Duodenal mucosa (tissue), 2 donors: ENCODE results near the gene LTBP2.
"Not testable (repeated sequence)": the region's sequence is repeated elsewhere in the genome, so short reads cannot be mapped to it uniquely, and the experiment has no call there.

Experiments
- H3K27ac ChIP-seq: one replicate; pipeline ENCODE4 v1.7.0; 2013; ENCODE audit warnings: low read depth, low read length
- H3K27me3 ChIP-seq, 2 donors: one replicate each; pipeline ENCODE4 v1.7.0; 2013; ENCODE audit warnings: low read length in 2 of 2, control low read depth in 1 of 2; ENCODE audit not compliant: insufficient read depth in 2 of 2, control insufficient read depth in 1 of 2
- H3K36me3 ChIP-seq, 2 donors: one replicate each; pipeline ENCODE4 v1.7.0; 2013; ENCODE audit warnings: low read length in 2 of 2, control low read depth in 1 of 2; ENCODE audit not compliant: insufficient read depth in 2 of 2, control insufficient read depth in 1 of 2
- H3K4me1 ChIP-seq, 2 donors: one replicate each; pipeline ENCODE4 v1.7.0; 2013; ENCODE audit warnings: low read length in 2 of 2, control low read depth in 1 of 2; ENCODE audit not compliant: insufficient read depth in 2 of 2, control insufficient read depth in 1 of 2
- H3K4me3 ChIP-seq, 2 donors: one replicate each; pipeline ENCODE4 v1.7.0; 2013; ENCODE audit warnings: low read length in 2 of 2, low read depth in 1 of 2
- H3K9ac ChIP-seq, 2 donors: one replicate each; pipeline ENCODE4 v1.7.0; 2013; ENCODE audit warnings: low read length in 2 of 2, low read depth in 1 of 2
- H3K9me3 ChIP-seq, 2 donors: one replicate each; pipeline ENCODE4 v1.7.0; 2013; ENCODE audit warnings: low read length in 2 of 2, control low read depth in 1 of 2; ENCODE audit not compliant: control insufficient read depth in 1 of 2

LTBP2 gene

DNA sequence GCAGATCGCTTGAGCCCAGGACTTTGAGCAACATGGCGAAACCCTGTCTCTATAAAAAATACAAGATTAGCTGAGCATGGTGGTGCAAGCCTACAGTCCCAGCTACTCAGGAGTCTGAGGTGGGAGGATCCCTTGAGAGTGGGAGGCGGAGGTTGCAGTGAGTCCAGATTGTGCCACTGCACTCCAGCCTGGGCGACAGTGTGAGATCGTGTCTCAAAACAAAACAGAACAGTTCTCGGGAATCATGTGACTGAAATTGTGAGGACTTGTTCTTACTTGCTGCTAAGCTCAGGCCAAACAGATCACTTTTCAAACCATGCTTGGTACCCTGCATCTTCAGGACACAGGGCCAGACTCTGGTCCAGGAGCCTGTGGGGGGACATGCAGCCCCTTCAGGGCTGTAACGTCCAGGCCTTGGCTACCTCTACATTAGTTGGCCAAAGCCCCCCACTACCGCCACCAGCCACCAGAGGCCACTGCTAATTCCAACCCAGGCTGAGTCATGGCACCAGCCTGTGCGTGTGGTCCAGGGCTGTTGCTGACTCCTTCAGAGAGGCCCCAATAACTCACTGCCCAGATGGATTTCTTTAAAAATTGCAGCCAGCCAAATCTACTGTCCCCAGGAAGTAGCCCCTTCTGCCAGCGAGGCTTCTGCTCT lies 152.6 kb downstream of the LTBP2 start:
- no peak overlapping the region for H3K4me3 ChIP-seq
- no peaks in the 10 kb centered on the region for H3K9me3 ChIP-seq
- no peaks in the 10 kb centered on the region for H3K4me1 ChIP-seq
- H3K36me3 ChIP-seq, result no peaks in the 10 kb centered on the region
- no peaks in the 10 kb centered on the region for H3K27me3 ChIP-seq
- no peak overlapping the region for H3K9ac ChIP-seq
- no peak overlapping the region for H3K27ac ChIP-seq

DNA sequence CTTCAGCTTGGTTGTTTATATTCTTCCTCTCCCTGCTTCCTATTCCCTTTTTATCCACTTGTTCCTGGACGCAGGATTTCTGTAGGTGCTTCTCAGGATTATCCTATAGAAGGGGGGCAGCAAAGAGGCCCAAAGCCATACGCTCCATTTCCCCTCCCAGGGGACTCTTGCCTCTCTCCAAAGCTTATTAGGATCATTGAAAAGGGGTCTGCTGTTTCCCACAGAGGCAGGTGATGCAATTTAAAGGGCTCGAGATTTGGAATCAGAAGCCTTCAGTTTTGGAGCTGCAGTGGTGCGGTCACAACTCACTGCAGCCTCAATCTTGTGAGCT lies 154.5 kb downstream of the LTBP2 start:
- Histone ChIP-seq H3K4me1 (no peaks in the 10 kb centered on the region), H3K9me3 (no peaks in the 10 kb centered on the region), H3K9ac (no peak overlapping the region), H3K36me3 (no peaks in the 10 kb centered on the region), H3K27me3 (no peaks in the 10 kb centered on the region), H3K27ac (no peak overlapping the region), H3K4me3 (no peak overlapping the region)

DNA sequence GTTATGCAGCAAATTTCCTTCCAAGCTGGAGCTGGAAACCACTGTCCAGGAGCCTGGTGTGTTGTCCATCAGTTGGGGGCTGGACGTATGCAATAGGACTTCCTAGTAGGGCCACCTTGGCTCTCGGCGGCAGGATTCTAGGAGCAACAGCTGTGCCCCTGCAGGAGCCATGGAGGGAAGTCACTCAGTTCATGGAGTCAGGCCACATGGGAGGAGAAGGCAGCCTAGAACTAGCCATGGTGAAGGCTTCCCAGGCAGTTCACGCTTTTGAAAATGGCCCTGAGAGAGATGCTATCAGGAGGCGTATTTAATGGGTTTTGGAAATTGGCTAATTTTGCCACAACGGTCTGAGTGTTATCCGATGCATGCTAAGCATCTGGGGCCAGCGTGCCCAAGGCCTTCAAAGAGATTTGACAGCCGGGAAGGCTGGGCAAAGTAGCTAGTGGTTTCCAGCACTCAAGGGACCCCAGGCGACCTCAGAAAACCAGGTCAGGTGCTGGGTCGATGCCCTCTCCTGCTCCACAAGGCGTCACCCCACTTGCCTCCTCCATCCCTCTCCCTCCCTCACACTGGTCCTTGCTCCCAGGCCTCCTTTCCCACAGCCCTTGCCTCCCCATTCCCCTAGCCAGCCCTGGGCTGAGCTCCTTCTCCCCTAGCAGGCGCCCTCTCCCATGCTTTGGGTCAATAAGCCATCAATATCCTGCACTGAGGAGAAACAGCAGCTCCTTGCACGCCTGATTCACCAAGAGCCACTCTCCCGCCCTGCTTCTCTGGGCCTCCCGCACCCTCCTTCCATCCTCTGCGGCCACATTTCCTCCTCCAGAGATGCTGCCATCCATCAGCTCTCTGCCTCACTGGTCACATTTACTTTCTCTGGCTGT lies 155.1 kb downstream of the LTBP2 start:
- Histone ChIP-seq H3K27me3 (no peaks in the 10 kb centered on the region), H3K9me3 (no peaks in the 10 kb centered on the region), H3K9ac (no peak overlapping the region), H3K4me1 (no peaks in the 10 kb centered on the region), H3K27ac (no peak overlapping the region), H3K36me3 (no peaks in the 10 kb centered on the region), H3K4me3 (no peak overlapping the region)

DNA sequence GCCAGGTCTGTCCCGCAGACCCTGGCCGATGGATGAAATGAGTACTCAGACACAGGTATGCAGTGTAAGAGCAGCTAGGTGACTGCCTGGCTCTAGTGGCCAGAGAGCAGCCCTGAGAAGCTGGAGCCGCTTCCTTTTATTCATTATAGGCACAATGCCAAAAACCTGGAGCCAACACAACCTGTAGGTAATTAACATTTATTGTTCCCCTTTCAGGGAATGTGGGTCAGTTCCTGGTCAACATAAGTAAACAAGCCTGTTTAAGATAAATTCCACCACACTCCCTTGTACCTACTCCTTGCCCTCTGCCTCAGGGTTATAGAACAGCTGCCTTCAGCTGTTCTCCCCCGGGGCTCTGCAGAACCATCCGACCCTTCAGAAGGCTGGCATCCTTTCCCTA lies 157.6 kb downstream of the LTBP2 start:
- not testable (repeated sequence) for H3K4me3 ChIP-seq

More for the DNA sequence above, 157.6 kb downstream of the LTBP2 start:
- not testable (repeated sequence) for H3K9ac ChIP-seq, H3K27ac ChIP-seq, H3K27me3 ChIP-seq, H3K9me3 ChIP-seq, H3K4me1 ChIP-seq, H3K36me3 ChIP-seq
